GM15510 (cell line): ENCODE measurements around the gene MT1A.

ENCODE experiments used
- POLR2A ChIP-seq: IDR thresholded peaks from 3 replicates; pipeline ENCODE4 v1.6.1; 2011; ENCODE audit warnings: borderline replicate concordance; ENCODE audit not compliant: insufficient read length; ENCODE audit errors: extremely low read depth

The MT1A gene

DNA sequence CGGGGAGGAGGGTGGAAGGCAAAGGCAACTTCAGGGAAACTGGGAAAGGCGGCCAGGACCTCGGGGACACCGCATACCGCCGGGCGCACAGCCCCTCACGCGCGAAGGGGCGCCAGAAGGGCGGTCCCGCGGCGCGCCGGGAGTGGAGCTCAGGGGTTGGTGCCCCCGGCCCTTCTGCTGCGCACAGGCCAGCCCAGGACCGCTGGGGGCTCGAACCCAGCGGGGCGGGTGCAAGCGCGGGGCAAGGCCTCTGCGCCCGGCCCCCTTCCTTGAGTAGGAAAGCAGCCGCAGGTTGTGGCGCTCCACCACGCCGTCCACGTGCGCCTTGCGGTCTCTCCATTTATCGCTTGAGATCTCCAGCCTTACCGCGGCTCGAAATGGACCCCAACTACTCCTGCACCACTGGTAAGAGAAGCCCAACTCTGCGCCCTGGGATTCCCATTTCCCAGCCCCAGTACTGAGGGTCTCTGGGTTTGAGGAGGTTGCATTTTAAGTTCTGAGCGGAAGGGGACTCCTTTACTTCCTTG lies 3.0 kb upstream of the MT1A start:
- TF ChIP-seq POLR2A = no peak

DNA sequence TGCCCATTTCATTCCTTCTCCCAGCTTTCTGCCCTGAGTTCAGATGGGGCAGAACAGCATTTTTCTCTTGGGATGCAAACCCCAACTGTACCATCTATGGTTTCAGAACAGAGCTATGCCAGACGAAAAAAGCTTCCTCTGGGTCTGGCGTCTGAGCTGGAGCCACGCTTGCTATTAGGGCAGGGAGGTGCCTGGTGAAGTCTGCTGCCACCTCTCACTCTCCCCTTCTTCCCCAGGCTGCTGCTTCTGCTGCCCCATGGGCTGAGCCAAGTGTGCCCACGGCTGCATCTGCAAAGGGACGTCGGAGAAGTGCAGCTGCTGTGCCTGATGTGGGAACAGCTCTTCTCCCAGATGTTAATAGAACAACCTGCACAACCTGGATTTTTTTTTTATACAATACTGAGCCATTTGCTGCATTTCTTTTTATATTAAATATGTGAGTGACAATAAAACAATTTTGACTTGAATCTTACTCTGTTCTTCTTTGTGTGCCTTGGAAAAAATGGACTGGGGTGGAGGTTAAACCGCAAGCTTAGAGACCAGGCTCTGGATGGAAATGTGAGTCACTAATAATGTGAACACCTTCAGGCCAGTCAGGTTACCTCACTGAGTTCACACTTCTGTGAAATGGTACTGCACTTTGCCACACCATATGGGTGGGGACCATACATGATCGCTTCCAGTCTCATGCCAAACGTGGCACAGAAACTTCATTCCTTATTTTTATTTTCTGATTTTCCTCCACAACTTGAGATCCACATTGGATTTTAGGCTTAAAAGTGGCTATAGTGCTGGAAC lies 1.7 kb upstream of the MT1A start:
- TF ChIP-seq POLR2A = no peak

DNA sequence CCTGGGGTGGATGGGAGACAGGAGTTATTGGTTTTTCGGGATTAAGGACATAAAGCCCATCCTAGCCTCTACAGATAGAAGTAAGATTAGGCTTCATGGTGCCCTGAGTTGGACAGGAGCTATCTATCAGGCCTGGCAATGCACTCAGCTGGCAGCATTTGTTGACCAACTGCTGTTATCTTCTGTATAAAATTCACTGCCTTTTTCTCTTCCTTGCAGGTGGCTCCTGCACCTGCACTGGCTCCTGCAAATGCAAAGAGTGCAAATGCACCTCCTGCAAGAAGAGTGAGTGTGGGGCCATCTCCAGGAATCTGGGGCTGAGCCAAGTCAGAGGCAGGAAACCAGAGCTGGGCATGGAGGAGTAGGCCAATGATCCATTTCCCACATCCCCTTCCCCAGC lies 579 bp downstream of the MT1A start:
- no peak for TF ChIP-seq POLR2A

DNA sequence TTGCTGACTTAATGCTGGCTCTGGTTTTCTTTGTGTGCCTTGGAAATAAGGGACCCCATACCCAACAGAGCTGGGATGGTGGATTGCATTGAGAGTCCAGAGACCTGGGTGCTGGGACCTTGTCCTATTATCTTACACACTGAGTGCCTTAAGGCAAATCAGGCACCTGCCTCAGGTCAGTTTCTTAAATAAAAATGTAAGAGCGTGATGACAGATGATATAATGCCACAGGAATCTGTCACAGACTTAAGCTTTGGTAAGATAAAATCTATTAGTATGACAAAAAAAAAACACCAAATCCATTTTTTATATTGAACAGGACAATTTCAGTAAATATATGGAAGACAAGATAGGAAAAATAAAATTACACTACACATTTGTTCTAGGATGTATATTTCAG lies 1.6 kb downstream of the MT1A start:
- TF ChIP-seq POLR2A = no peak

DNA sequence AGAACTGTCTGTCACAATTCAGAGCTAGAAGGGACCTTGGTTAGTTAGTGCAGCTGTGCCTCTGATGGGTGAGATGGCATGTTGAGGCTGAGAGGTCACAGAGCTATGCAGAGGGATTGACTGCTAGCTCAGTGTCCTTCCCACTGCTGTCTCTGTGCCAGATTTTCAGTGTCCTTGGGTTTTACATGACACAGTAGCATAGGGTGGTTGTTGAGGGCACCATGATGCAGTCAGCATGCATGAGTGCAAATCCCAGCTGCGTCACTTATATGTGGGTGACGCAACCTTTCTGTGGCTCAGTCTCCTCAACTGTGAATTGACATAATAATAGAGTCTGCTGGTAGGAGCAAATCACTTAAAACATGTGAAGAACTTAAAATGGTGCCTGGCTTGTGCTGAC lies 2.7 kb downstream of the MT1A start:
- no peak for TF ChIP-seq POLR2A

DNA sequence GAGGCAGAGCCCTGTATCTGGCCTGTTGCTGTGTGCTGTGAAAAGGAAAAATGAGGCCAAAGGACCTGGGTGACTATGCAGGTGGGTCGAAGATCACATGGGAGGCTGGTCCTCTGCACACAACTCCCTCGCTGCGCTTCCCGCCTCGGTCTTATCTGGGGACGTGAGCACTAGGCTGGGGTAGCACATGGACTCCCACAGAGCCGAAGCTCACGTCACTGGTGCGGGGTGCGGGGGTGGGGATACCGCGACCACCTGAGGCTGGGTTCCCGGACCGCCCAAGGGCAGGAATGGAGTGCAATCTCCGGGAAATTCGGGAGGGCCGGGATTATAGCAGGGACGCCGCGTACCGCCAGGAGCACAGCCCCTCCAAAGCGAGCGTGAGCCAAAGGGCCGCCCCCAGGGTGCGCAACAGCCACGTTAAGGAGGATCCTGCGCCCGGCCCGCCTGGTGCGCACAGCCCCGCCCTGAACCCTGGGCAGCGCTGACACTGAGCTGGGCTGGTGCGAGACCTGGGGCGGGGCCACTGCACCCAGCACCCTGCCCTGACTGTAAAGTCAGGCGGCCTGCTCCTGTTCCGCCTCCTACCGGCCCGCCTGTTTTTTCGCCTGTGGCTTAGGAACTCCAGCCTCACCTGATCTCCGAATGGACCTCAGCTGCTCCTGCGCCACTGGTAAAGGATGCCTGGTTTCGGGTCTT lies 4.8 kb downstream of the MT1A start:
- no peak for TF ChIP-seq POLR2A

DNA sequence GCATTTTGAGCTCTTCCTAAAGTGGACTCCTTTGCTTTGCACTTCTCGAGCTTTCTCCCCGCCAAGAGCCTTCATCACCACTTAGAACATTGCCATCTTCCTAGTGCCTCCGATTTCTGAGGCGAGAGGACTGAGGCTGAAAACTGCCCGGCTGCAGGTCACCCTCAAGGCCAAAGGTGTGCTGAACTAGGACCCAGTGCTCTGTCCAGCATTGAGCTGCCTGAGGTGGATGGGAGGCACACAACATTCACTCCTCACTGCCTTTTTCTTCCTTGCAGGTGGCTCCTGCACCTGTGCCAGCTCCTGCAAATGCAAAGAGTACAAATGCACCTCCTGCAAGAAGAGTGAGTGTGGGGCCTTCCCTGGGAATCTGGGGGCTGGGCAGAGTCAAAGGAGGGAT lies 5.4 kb downstream of the MT1A start:
- no peak for TF ChIP-seq POLR2A

DNA sequence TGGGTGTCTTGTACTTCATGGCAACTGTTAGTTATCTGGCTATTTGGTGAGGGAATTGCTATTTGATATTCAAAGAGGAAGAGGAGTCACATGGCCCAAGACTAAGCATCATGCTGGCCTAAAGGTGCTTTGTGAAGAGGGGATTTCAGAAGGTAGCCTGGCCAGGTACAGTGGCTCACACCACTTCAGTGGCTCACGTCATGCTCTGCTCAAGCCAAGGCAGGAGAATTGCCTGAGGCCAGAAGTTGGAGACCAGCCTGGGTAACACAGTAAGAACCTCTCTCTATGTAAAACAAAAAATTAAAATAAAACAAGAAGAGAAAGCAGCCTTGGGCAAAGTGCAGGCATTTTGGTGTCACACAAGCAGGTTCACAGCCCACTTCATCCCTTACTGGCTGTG lies 6.8 kb downstream of the MT1A start:
- no peak for TF ChIP-seq POLR2A

DNA sequence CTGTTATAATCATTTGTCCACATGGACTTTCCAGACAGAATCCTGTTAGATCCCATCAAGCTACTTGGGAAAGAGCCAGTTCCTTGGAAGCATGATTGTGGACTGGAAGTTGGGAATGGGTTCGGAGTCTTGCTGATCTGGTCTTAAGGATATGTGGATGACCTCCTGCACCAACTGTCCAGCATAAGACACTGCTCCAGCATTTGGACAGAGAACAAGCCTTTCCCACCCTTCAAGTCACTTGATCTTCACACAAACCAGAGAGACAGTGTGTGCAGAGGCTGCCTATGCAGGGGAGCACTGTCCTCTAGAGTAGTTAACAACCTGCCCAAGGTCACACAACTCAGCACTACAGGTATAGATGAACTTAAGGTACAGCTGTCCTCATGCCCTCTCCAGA lies 7.4 kb downstream of the MT1A start:
- no peak for TF ChIP-seq POLR2A

DNA sequence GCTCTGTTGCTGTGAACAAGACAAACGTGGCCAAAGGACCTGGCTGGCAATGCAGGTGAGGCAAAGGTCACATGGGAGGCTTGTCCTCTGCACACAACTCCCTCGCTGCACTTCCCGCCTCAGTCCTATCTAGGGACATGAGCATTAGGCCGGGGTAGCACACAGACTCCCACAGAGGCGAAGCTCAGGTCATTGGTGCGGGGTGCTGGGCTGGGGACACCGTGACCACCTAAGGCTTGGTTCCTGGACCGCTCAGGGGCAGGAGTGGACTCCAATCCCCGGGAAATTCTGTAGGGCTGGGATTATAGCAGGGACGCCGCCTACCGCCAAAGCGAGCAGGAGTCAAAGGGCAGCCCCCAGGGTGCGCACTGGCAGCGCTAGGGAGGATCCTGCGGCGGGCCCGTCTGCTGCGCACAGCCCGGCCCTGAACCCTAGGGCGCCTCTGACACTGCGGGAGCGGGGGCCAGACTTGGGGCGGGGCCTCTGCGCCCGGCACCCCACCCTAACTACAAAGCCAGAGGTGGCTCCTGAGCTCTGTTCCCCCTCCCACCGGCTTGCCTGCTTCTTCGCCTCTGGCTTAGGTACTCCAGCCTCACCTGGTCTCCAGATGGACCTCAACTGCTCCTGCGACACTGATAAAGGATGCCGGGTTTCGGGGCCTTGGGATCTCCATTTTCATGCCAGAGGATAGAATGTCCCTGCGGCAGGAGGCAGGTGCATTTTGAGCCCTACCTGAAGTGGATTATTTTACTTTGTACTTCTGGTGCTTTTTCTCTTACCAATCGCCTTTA lies 9.4 kb downstream of the MT1A start:
- TF ChIP-seq POLR2A = no peak

DNA sequence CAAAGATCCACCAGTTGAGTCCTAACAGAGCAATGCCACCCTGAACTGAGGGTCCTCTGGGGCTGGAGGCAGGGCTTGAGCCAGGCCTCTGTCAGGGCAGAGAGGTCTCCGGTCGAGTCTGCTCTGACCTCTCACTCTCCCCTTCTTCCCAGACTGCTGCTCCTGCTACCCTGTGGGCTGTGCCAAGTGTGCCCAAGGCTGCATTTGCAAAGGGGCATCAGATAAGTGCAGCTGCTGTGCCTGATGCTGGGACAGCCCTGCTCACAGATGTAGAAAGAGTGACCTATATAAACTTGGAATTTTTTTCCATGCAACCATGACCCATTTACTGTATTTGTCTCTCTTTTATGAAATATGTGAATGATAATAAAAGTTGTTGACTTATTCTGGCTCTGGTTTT lies 10.8 kb downstream of the MT1A start:
- TF ChIP-seq POLR2A = no peak

DNA sequence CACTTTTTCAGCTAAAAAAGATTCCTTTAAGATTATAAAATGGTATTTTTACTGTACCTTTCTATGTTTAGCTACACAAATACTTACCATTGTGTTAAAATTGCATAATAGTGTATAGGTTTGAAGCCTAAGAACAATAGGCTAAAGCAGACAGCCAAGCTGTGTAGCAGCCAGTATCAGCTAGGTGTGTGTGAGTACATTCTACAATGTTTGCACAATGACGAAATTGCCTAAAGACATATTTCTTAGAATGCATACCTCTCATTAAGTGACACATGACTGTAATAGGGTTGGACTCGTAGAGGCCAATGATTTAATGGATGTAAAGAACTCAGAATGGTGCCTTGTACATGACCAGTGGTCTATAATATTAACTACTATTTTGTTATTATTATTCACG lies 11.4 kb downstream of the MT1A start:
- TF ChIP-seq POLR2A = no peak

DNA sequence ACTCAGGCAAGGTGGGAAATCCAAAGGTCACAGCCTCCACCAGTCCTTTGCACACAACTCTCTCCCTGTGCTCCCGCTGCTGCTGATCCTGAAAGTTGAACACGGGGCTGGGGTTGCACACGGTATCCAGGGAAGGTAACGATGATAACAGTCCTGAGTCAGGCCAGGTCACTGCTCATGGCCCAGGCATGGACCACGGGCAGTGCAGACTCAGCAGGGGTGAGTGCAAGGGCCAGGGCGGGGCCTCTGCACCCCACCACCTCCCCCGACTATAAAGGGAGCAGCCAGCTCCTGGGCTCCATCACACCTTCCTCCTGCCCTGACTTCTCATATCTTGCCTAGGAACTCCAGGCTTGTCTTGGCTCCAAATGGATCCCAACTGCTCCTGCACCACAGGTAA lies 13.1 kb downstream of the MT1A start, which contains the start of gene MT1B:
TSS of gene MT1B (plus strand) at position 301 of the 400 bp plus-strand sequence. CDS start at position 369, 68 bp downstream.
- TF ChIP-seq POLR2A = no peak

DNA sequence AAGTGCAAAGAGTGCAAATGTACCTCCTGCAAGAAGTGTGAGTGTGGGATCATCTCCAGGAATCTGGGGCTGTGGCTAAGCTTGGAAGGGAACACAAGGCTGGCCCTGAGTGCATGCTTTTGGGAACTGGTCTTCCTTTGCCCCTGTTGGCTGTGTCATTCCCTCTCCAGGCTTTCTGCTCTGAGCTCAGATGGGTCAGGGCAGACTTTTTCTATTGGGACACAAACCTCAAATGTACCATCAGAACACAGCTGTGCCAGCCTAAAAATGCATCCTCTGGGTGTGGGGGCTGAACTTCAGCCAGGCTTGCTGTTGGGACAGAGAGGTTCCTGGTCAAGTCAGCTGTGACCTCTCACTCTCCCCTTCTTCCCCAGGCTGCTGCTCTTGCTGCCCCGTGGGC lies 14.1 kb downstream of the MT1A start:
- no peak for TF ChIP-seq POLR2A

DNA sequence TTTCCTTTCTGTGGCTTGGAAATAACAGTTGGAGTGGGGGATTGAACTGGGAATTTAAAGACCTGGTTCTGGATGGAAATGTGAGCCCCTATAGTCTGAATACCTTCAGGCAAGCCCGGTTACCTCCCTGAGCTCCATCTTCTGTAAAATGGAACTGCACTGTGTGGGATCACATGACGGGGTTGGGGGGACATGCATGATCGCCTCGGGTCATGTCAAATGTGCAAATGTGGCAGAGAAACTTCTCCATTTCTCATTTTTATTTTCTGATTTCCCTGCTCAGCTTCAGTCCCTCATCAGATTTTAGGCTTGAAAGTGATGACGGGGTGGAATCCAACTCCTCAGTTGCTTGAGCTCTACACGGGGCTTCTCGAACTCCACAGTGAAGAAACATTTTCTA lies 14.8 kb downstream of the MT1A start:
- TF ChIP-seq POLR2A = no peak
